Skeletal muscle satellite cell (primary cell): ENCODE data around the gene ARHGAP25.

ENCODE experiments used
- H3K27me3 ChIP-seq: 2 replicates; pipeline ENCODE4 v1.7.0; 2013; ENCODE audit warnings: low read length; ENCODE audit not compliant: control insufficient read depth, insufficient read depth
- H3K36me3 ChIP-seq: 2 replicates; pipeline ENCODE4 v1.7.0; 2013; ENCODE audit warnings: mild to moderate bottlenecking, control low read depth, low read length; ENCODE audit not compliant: insufficient read depth
- H3K4me1 ChIP-seq: 2 replicates; pipeline ENCODE4 v1.7.0; 2013; ENCODE audit warnings: low read length; ENCODE audit not compliant: control insufficient read depth, insufficient read depth
- H3K4me2 ChIP-seq: 2 replicates; pipeline ENCODE4 v1.7.0; 2013; ENCODE audit warnings: mild to moderate bottlenecking, low read length
- H3K4me3 ChIP-seq: 2 replicates; pipeline ENCODE4 v1.7.0; 2013; ENCODE audit warnings: low read length
- H3K9ac ChIP-seq: 2 replicates; pipeline ENCODE4 v1.7.0; 2013; ENCODE audit warnings: mild to moderate bottlenecking, low read depth, low read length, moderate library complexity
- H3K9me3 ChIP-seq: replicated peaks from 2 replicates; pipeline ENCODE4 v1.7.0; 2013; ENCODE audit warnings: mild to moderate bottlenecking, control low read depth, low read length

The ARHGAP25 gene

GRCh38 chr2:68770271-68771111 is 35.9 kb downstream of the ARHGAP25 start:
- no peaks in the 10 kb centered on the region for H3K9me3 ChIP-seq
- H3K36me3 ChIP-seq, result no peaks in the 10 kb centered on the region
- H3K4me2 ChIP-seq, result no peak overlapping the region
- peaks cover 4% of the 10 kb centered on the region for H3K4me1 ChIP-seq
- no peak overlapping the region for H3K4me3 ChIP-seq
- no peaks in the 10 kb centered on the region for H3K27me3 ChIP-seq
- H3K9ac ChIP-seq, result no peak overlapping the region

GRCh38 chr2:68771211-68771751 is 36.7 kb downstream of the ARHGAP25 start:
- H3K36me3 ChIP-seq, result no peaks in the 10 kb centered on the region
- H3K4me1 ChIP-seq, result no peaks in the 10 kb centered on the region
- no peak overlapping the region for H3K4me2 ChIP-seq
- no peaks in the 10 kb centered on the region for H3K9me3 ChIP-seq
- no peak overlapping the region for H3K4me3 ChIP-seq
- no peaks in the 10 kb centered on the region for H3K27me3 ChIP-seq
- no peak overlapping the region for H3K9ac ChIP-seq

- H3K9ac ChIP-seq, result no peak overlapping the region
- no peak overlapping the region for H3K4me3 ChIP-seq
- H3K9me3 ChIP-seq, result no peaks in the 10 kb centered on the region
- no peaks in the 10 kb centered on the region for H3K4me1 ChIP-seq
- H3K27me3 ChIP-seq, result no peaks in the 10 kb centered on the region
- no peak overlapping the region for H3K4me2 ChIP-seq
- no peaks in the 10 kb centered on the region for H3K36me3 ChIP-seq
Observed at GRCh38 chr2:68772109-68772508, 37.5 kb downstream of the ARHGAP25 start.

GRCh38 chr2:68774569-68775271 is 40.1 kb downstream of the ARHGAP25 start:
- no peaks in the 10 kb centered on the region for H3K9me3 ChIP-seq
- H3K4me3 ChIP-seq, result no peak overlapping the region
- H3K4me1 ChIP-seq, result no peaks in the 10 kb centered on the region
- H3K36me3 ChIP-seq, result no peaks in the 10 kb centered on the region
- no peaks in the 10 kb centered on the region for H3K27me3 ChIP-seq
- H3K9ac ChIP-seq, result no peak overlapping the region
- no peak overlapping the region for H3K4me2 ChIP-seq

GRCh38 chr2:68775272-68775842 is 40.7 kb downstream of the ARHGAP25 start:
- no peaks in the 10 kb centered on the region for H3K4me1 ChIP-seq
- no peaks in the 10 kb centered on the region for H3K36me3 ChIP-seq
- no peak overlapping the region for H3K4me3 ChIP-seq
- H3K9me3 ChIP-seq, result no peaks in the 10 kb centered on the region
- no peak overlapping the region for H3K9ac ChIP-seq
- no peak overlapping the region for H3K4me2 ChIP-seq
- H3K27me3 ChIP-seq, result peaks cover 5% of the 10 kb centered on the region

- Histone ChIP-seq H3K4me1 (no peaks in the 10 kb centered on the region), H3K27me3 (peaks cover 5% of the 10 kb centered on the region), H3K36me3 (no peaks in the 10 kb centered on the region), H3K9ac (no peak overlapping the region), H3K9me3 (no peaks in the 10 kb centered on the region), H3K4me2 (no peak overlapping the region), H3K4me3 (no peak overlapping the region)
Observed at GRCh38 chr2:68776124-68776523, 41.5 kb downstream of the ARHGAP25 start.

GRCh38 chr2:68779595-68779994 is 45.0 kb downstream of the ARHGAP25 start:
- Histone ChIP-seq H3K27me3 (peaks cover 27% of the 10 kb centered on the region), H3K4me1 (no peaks in the 10 kb centered on the region), H3K9me3 (no peaks in the 10 kb centered on the region), H3K4me3 (no peak overlapping the region), H3K36me3 (no peaks in the 10 kb centered on the region), H3K4me2 (no peak overlapping the region), H3K9ac (no peak overlapping the region)

GRCh38 chr2:68784188-68784587 is 49.6 kb downstream of the ARHGAP25 start:
- H3K4me1 ChIP-seq, result no peaks in the 10 kb centered on the region

GRCh38 chr2:68784915-68785314 is 50.3 kb downstream of the ARHGAP25 start:
- Histone ChIP-seq H3K9ac (no peak overlapping the region), H3K36me3 (no peaks in the 10 kb centered on the region), H3K4me1 (no peaks in the 10 kb centered on the region), H3K4me3 (no peak overlapping the region), H3K4me2 (no peak overlapping the region), H3K9me3 (no peaks in the 10 kb centered on the region), H3K27me3 (peaks cover 60% of the 10 kb centered on the region)

More at GRCh38 chr2:68784188-68784587, 49.6 kb downstream of the ARHGAP25 start:
- Histone ChIP-seq H3K9ac (no peak overlapping the region), H3K36me3 (no peaks in the 10 kb centered on the region), H3K4me2 (no peak overlapping the region), H3K4me3 (no peak overlapping the region), H3K27me3 (peaks cover 61% of the 10 kb centered on the region), H3K9me3 (no peaks in the 10 kb centered on the region)

- H3K9ac ChIP-seq, result no peak overlapping the region
- no peaks in the 10 kb centered on the region for H3K9me3 ChIP-seq
- H3K36me3 ChIP-seq, result no peaks in the 10 kb centered on the region
- no peak overlapping the region for H3K4me3 ChIP-seq
- peaks cover 67% of the 10 kb centered on the region for H3K27me3 ChIP-seq
- no peaks in the 10 kb centered on the region for H3K4me1 ChIP-seq
- H3K4me2 ChIP-seq, result no peak overlapping the region
Observed at GRCh38 chr2:68787356-68787755, 52.7 kb downstream of the ARHGAP25 start.

- H3K36me3 ChIP-seq, result no peaks in the 10 kb centered on the region
Observed at GRCh38 chr2:68789603-68790002, 55.0 kb downstream of the ARHGAP25 start.

More at GRCh38 chr2:68789603-68790002, 55.0 kb downstream of the ARHGAP25 start:
- Histone ChIP-seq H3K27me3 (peaks cover 54% of the 10 kb centered on the region), H3K4me2 (no peak overlapping the region), H3K4me1 (no peaks in the 10 kb centered on the region), H3K9me3 (no peaks in the 10 kb centered on the region), H3K4me3 (no peak overlapping the region), H3K9ac (no peak overlapping the region)
